Activated CD4-positive, alpha-beta memory T cell treated with anti-CD3 and anti-CD28 coated beads for 36 hours (primary cell): ENCODE data around the gene IDH1. TPM values are rescaled to one million over a fixed set of nuclear protein-coding genes. Genes with fewer than 3 reads are reported as not detected.
A peak's percentile ranks its signal among the peaks of the same experiment; 100 is the strongest.
"Not testable (repeated sequence)": the region's sequence is repeated elsewhere in the genome, so short reads cannot be mapped to it uniquely, and the experiment has no call there.

Source experiments
- CTCF ChIA-PET: fragments of 350-600 bp; sonication (Branson Sonifier 250); formaldehyde crosslinking; loops from one replicate; lab custom pipeline; 2021; ENCODE audit warnings: antibody characterized with exemption, inconsistent platforms; lab: Charles Lee
- POLR2A ChIA-PET: fragments of 350-600 bp; sonication (Branson Sonifier 250); formaldehyde crosslinking; loops from one replicate; lab custom pipeline; 2021; ENCODE audit warnings: antibody characterized with exemption; lab: Charles Lee
- DNase-seq: peaks from one replicate; pipeline ENCODE4 v3.0.0-alpha.2; 2020
- H3K27ac Mint-ChIP-seq: one replicate; pipeline ENCODE4 v1.8.0; 2021; ENCODE audit warnings: mixed read lengths
- H3K27me3 Mint-ChIP-seq: one replicate; pipeline ENCODE4 v1.8.0; 2021; ENCODE audit warnings: mixed read lengths
- H3K36me3 Mint-ChIP-seq: one replicate; pipeline ENCODE4 v1.8.0; 2021; ENCODE audit warnings: mixed read lengths
- H3K4me1 Mint-ChIP-seq: one replicate; pipeline ENCODE4 v1.8.0; 2021; ENCODE audit warnings: low read depth, mixed read lengths
- H3K4me3 Mint-ChIP-seq: one replicate; pipeline ENCODE4 v1.8.0; 2021; ENCODE audit warnings: mild to moderate bottlenecking, mixed read lengths
- H3K9me3 Mint-ChIP-seq: one replicate; pipeline ENCODE4 v1.8.0; 2021; ENCODE audit warnings: mixed read lengths
- intact Hi-C: fragments of 100-400 bp; cut with micrococcal nuclease; formaldehyde crosslinking; loops from one replicate; pipeline ENCODE4 v1.15.1; 2023
- total RNA-seq, 2 experiments: library from RNA; stranded (reverse); gene quantifications; one replicate each; pipeline ENCODE4 v1.2.3, GENCODE V29; 2021

IDH1 gene
- total RNA-seq, 2 experiments from 2014 or later: 30.9 to 32.9 TPM

- Mint-ChIP-seq H3K4me1 (peaks cover 20% of the 10 kb centered on the region), H3K9me3 (peaks cover 2% of the 10 kb centered on the region), H3K27ac (no peak overlapping the region), H3K4me3 (no peak overlapping the region), H3K27me3 (no peaks in the 10 kb centered on the region), H3K36me3 (peaks cover 65% of the 10 kb centered on the region)
- intact Hi-C loops: no loop called here
- ChIA-PET CTCF (interaction anchor here (2.1 kb wide), 1 partner anchor 20 kb away, joined by 14 read pairs; the partner anchor contains the start of gene IDH1), POLR2A (no interaction called here)
- no peak for DNase-seq
These were observed 19.9 kb upstream of the IDH1 start for GRCh38 chr2:208274748-208275147.

DNA sequence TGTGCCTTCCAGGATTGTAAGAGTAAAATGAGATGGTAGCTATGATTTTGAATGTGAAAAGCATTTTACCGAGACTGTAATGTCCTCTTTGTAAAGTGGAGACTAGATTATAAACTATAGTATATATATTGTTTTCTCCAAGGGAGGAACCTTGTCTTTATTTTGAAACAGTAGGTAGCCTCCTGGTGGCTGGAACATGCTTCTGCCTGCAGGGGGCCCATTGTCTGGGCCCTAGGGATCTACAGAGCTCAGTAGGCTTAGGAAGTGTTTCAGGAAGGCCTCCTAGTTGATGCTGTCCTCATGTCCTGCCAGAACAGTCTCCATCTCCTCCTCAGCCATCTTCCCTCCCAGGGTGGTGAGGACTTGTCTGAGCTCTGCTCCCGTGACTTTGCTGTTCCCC is 14.2 kb upstream of the IDH1 start:
- ChIA-PET POLR2A (no interaction called here), CTCF (interaction anchor here (0.6 to 8.7 kb wide), 3 partner anchors 14 to 93 kb away, joined by 3 to 99 read pairs (median 13); partner anchors contain the start of gene IDH1)
- no peaks in the 10 kb centered on the region for H3K27me3 Mint-ChIP-seq
- H3K27ac Mint-ChIP-seq: no peak overlapping the region
- H3K4me1 Mint-ChIP-seq: peaks cover 31% of the 10 kb centered on the region
- intact Hi-C loops: loop anchor here (5.0 to 10.0 kb wide), 5 partner anchors 497 to 1903 kb away; partner anchors contain the start of genes CCNYL1, FASTKD2, KANSL1L and MAP2
- H3K36me3 Mint-ChIP-seq: peaks cover 24% of the 10 kb centered on the region
- no peak overlapping the region for H3K4me3 Mint-ChIP-seq
- no peaks in the 10 kb centered on the region for H3K9me3 Mint-ChIP-seq
- no peak for DNase-seq

DNA sequence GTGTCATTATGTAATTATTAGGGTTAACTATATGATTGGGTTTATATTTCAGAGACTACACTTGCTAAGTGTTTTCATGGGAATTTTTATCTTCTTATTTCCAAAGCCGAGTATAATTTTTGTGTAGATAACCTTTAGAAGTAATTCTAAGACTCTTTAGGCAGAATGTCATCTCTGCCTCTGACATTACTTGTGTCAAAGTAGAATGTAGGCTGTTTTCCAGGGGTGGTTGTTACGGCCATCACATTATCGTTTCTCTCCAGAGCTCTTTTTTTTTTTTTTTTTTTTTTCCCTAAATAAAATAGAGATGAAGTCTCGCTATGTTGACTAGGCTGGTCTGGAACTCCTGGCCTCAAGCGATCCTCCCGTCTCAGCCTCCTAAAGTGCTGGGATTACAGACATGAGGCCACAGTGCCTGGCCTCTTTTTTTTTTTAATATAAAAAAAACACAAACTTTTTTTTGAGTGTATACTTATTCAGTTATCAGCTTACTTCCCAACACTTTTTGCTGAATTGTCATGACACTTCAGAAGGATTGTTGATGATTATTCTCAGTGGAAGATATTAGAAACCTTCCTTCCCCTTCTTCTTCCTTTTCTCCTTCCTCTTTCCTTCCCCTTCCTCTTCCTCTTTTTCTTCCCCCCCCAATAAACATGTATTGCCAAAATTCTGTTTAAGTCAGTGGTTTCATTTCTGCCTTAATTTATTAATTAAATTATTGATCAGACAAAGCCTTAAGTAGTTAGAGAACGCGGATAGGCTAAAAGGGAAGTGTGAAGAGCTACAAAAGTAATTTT is 13.5 kb upstream of the IDH1 start:
- DNase-seq: no peak
- peaks cover 20% of the 10 kb centered on the region for H3K36me3 Mint-ChIP-seq
- intact Hi-C loops: loop anchor here (5.0 to 10.0 kb wide), 5 partner anchors 496 to 1904 kb away; partner anchors contain the start of genes CCNYL1, FASTKD2, KANSL1L and MAP2
- H3K27ac Mint-ChIP-seq: no peak overlapping the region
- no peaks in the 10 kb centered on the region for H3K9me3 Mint-ChIP-seq
- peak overlapping the region; percentile 43 for H3K4me3 Mint-ChIP-seq
- no peaks in the 10 kb centered on the region for H3K27me3 Mint-ChIP-seq
- POLR2A ChIA-PET: no interaction called here
- peaks cover 32% of the 10 kb centered on the region for H3K4me1 Mint-ChIP-seq
- CTCF ChIA-PET: interaction anchor here (1.9 to 8.7 kb wide), 2 partner anchors 14 to 93 kb away, joined by 13 to 99 read pairs; partner anchors contain the start of gene IDH1

GRCh38 chr2:208267526-208267925 is 12.7 kb upstream of the IDH1 start:
- DNase-seq, H3K27me3 Mint-ChIP-seq, POLR2A ChIA-PET, H3K9me3 Mint-ChIP-seq, H3K27ac Mint-ChIP-seq: not testable (repeated sequence)
- CTCF ChIA-PET: interaction anchor here (8.7 kb wide), 1 partner anchor 13 kb away, joined by 99 read pairs; the partner anchor contains the start of gene IDH1
- peaks cover 32% of the 10 kb centered on the region for H3K4me1 Mint-ChIP-seq
- H3K36me3 Mint-ChIP-seq: peaks cover 20% of the 10 kb centered on the region
- peak overlapping the region; percentile 89 for H3K4me3 Mint-ChIP-seq
- intact Hi-C loops: loop anchor here (2.0 to 10.0 kb wide), 7 partner anchors 495 to 1905 kb away; partner anchors contain the start of genes CCNYL1, CREB1, FASTKD2 and KANSL1L

- DNase-seq: no peak
- POLR2A ChIA-PET: interaction anchor here (2.7 kb wide), 1 partner anchor 12 kb away, joined by 14 read pairs; the partner anchor contains the start of gene IDH1
- Mint-ChIP-seq H3K27ac (peak overlapping the region; percentile 98), H3K4me3 (peak overlapping the region; percentile 89), H3K4me1 (peaks cover 32% of the 10 kb centered on the region), H3K36me3 (peaks cover 16% of the 10 kb centered on the region), H3K27me3 (no peaks in the 10 kb centered on the region), H3K9me3 (no peaks in the 10 kb centered on the region)
- CTCF ChIA-PET: interaction anchor here (1.5 to 8.7 kb wide), 3 partner anchors 12 to 44 kb away, joined by 3 to 99 read pairs (median 6); partner anchors contain the start of gene IDH1
- intact Hi-C loops: loop anchor here (1.0 to 10.0 kb wide), 11 partner anchors 12 to 1905 kb away; partner anchors contain the start of genes CCNYL1, CREB1, FASTKD2 and IDH1
These were observed 12.1 kb upstream of the IDH1 start for GRCh38 chr2:208266936-208267335.

DNA sequence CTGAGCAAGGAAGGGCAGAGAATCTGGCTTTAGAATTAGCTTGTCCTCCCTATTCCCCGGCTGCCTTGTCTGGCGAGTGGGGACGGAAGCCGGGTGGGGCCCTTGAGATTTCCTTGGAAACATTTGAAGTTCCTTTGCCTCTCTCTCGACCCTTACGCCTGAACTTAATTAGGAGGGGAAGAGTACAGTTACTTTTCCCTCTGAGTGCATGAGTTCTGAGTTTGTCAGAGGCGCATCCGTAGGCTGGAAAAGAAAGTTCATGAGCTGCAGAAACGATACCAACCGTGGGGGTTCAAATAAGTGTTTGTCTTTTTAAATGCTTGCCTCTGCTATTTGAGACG is 11.7 kb upstream of the IDH1 start:
- CTCF ChIA-PET: interaction anchor here (1.5 to 8.7 kb wide), 3 partner anchors 12 to 45 kb away, joined by 3 to 99 read pairs (median 6); partner anchors contain the start of gene IDH1
- H3K9me3 Mint-ChIP-seq: no peaks in the 10 kb centered on the region
- H3K4me3 Mint-ChIP-seq: peak overlapping the region; percentile 89
- H3K27ac Mint-ChIP-seq: peak overlapping the region; percentile 98
- intact Hi-C loops: loop anchor here (1.0 to 10.0 kb wide), 11 partner anchors 11 to 1906 kb away; partner anchors contain the start of genes CCNYL1, CREB1, FASTKD2 and IDH1
- no peak for DNase-seq
- H3K27me3 Mint-ChIP-seq: no peaks in the 10 kb centered on the region
- POLR2A ChIA-PET: interaction anchor here (2.7 kb wide), 1 partner anchor 12 kb away, joined by 14 read pairs; the partner anchor contains the start of gene IDH1
- peaks cover 32% of the 10 kb centered on the region for H3K4me1 Mint-ChIP-seq
- peaks cover 14% of the 10 kb centered on the region for H3K36me3 Mint-ChIP-seq

GRCh38 chr2:208265801-208266552 is 11.1 kb upstream of the IDH1 start, which contains the start of gene PIKFYVE:
Gene PIKFYVE (plus strand): TSS chr2:208266255. CDS start chr2:208271520, 5,265 bp downstream.
- Mint-ChIP-seq H3K4me3 (peak within 1 kb of the TSS; percentile 89), H3K36me3 (peaks cover 10% of the 10 kb centered on the region), H3K9me3 (no peaks in the 10 kb centered on the region), H3K27ac (peak within 1 kb of the TSS; percentile 98), H3K4me1 (peaks cover 32% of the 10 kb centered on the region), H3K27me3 (no peaks in the 10 kb centered on the region)
- DNase-seq: peak; percentile 95
- CTCF ChIA-PET: interaction anchor here (1.5 to 8.7 kb wide), 3 partner anchors 11 to 45 kb away, joined by 3 to 99 read pairs (median 6); partner anchors contain the start of gene IDH1
- POLR2A ChIA-PET: interaction anchor here (2.7 kb wide), 1 partner anchor 12 kb away, joined by 14 read pairs; the partner anchor contains the start of gene IDH1
- intact Hi-C loops: loop anchor here (1.0 to 10.0 kb wide), 11 partner anchors 11 to 1906 kb away; partner anchors contain the start of genes CCNYL1, CREB1, FASTKD2 and IDH1

DNA sequence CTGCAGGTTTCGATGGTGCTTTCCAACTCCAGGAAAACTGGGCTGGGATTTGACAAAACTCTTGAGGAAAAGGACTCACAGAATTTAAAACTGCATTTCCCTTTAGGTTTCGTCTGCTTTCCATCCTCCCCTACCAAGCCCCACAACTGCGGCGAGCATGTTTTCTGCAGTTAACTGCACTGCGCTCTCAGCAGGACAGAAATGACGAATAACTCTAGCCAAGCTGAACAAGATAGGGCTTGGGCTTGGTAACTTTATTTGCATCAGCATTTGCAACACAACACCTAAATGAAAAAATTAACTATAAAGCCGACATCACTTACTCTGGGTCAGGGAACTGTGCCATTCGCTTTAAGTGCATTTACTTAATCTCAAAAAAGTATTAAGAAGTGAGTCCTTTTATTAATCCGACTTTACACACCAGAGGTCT is 10.5 kb upstream of the IDH1 start:
- Mint-ChIP-seq H3K4me3 (peak overlapping the region; percentile 89), H3K27me3 (no peaks in the 10 kb centered on the region), H3K36me3 (peaks cover 8% of the 10 kb centered on the region), H3K4me1 (peaks cover 32% of the 10 kb centered on the region), H3K9me3 (no peaks in the 10 kb centered on the region), H3K27ac (peak overlapping the region; percentile 98)
- POLR2A ChIA-PET: interaction anchor here (0.8 to 2.7 kb wide), 3 partner anchors 11 to 40 kb away, joined by 3 to 14 read pairs (median 3); partner anchors contain the start of gene IDH1
- DNase-seq: peak; percentile 68
- CTCF ChIA-PET: interaction anchor here (0.6 to 8.7 kb wide), 5 partner anchors 11 to 108 kb away, joined by 3 to 99 read pairs (median 6); partner anchors contain the start of gene IDH1
- intact Hi-C loops: loop anchor here (5.0 to 10.0 kb wide), 5 partner anchors 493 to 1907 kb away; partner anchors contain the start of genes CCNYL1, FASTKD2, KANSL1L and MAP2

DNA sequence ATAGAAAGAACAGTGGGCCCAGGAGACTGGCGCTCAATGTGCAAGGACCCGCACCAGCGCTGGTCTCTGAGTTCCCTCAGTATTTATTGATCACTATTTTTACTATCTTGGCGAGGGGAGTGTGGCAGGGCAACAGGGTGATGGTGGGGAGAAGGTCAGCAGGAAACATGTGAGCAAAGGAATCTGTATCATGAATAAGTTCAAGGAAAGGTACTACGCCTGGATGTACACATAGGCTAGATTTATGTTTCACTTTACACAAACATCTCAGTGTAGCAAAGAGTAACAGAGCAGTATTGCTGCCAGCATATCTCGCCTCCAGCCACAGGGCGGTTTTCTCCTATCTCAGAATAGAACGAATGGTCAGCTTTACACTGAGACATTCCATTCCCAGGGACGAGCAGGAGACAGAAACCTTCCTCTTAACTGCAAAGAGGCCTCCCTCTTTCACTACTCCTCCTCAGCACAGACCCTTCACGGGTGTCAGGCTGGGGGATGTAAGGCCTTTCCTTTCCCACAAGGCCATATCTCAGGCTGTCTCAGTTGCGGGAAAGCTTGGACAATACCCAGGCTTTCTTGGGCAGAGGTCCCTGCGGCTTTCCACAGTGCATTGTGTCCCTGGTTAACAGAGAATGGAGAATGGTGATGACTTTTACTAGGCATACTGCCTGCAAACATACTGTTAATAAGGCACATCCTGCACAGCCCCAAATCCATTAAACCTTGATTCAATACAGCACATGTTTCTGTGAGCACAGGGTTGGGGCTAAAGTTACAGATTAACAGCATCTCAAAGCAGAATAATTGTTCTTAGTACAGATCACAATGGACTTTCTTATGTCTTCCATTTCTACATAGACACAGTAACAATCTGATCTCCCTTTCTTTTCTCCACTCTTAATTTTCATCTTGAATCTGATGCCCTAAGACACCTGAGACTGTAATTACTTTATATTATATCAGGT is 2.3 kb upstream of the IDH1 start:
- H3K36me3 Mint-ChIP-seq, H3K27me3 Mint-ChIP-seq, DNase-seq, intact Hi-C loops, H3K27ac Mint-ChIP-seq, H3K9me3 Mint-ChIP-seq, POLR2A ChIA-PET: not testable (repeated sequence)
- CTCF ChIA-PET: interaction anchor here (7.3 kb wide), 1 partner anchor 11 kb away, joined by 99 read pairs; the partner anchor contains the start of gene PIKFYVE
- peaks cover 15% of the 10 kb centered on the region for H3K4me1 Mint-ChIP-seq
- H3K4me3 Mint-ChIP-seq: peak overlapping the region; percentile 16

GRCh38 chr2:208256192-208256782 is 1.4 kb upstream of the IDH1 start:
- Mint-ChIP-seq H3K27me3 (no peaks in the 10 kb centered on the region), H3K27ac (no peak overlapping the region), H3K36me3 (peaks cover 2% of the 10 kb centered on the region), H3K4me1 (peaks cover 15% of the 10 kb centered on the region), H3K9me3 (no peaks in the 10 kb centered on the region), H3K4me3 (no peak overlapping the region)
- CTCF ChIA-PET: interaction anchor here (2.8 to 7.3 kb wide), 2 partner anchors 12 to 19 kb away, joined by 14 to 99 read pairs; partner anchors contain the start of gene PIKFYVE
- POLR2A ChIA-PET: no interaction called here
- no peak for DNase-seq
- intact Hi-C loops: no loop called here
